Loucy (cell line): ENCODE results near the gene EMC7.

Source experiments
- CTCF ChIP-seq: fragments of 200-600 bp; sonication (generic); conservative IDR thresholded peaks from 2 replicates; pipeline ENCODE4 v1.5.1; 2014; ENCODE audit warnings: mild to moderate bottlenecking, antibody characterized with exemption, low read length
- EZH2phosphoT487 ChIP-seq: fragments of 200-600 bp; IDR thresholded peaks from 2 replicates; pipeline ENCODE4 v1.6.1; 2018; ENCODE audit warnings: antibody characterized with exemption, mild to moderate bottlenecking, moderate library complexity, borderline replicate concordance

- no peak for TF ChIP-seq CTCF
- TF ChIP-seq EZH2phosphoT487 = no peak
Observed at GRCh38 chr15:34070003-34070402, 31.7 kb downstream of the EMC7 start.
